ENCODE measurements around the gene S100A11.
A peak's percentile ranks its signal among the peaks of the same experiment; 100 is the strongest.

Gene S100A11

GRCh38 chr1:152000964-152001630 is 35.7 kb downstream of the S100A11 start:
- DNase-seq, result no peak

GRCh38 chr1:151998611-151999362 is 38.0 kb downstream of the S100A11 start:
- DNase-seq, result no peak

GRCh38 chr1:151997284-151997570 is 39.6 kb downstream of the S100A11 start:
- no peak for DNase-seq

- DNase-seq, result no peak
Observed at GRCh38 chr1:151995774-151996173, 41.0 kb downstream of the S100A11 start.

- DNase-seq, result no peak
Observed at GRCh38 chr1:151994956-151995355, 41.8 kb downstream of the S100A11 start.

GRCh38 chr1:151993734-151994496 is 42.9 kb downstream of the S100A11 start, which contains the start of gene S100A10:
Gene S100A10, minus strand, starts transcription at chr1:151993859. Its CDS starts 7,629 bp downstream, at chr1:151986230.
- DNase-seq, result peak; percentile 54

GRCh38 chr1:151993084-151993733 is 43.6 kb downstream of the S100A11 start:
- DNase-seq, result peak; percentile 21

GRCh38 chr1:151992303-151993083 is 44.3 kb downstream of the S100A11 start:
- peak; percentile 47 for DNase-seq

- DNase-seq, result no peak
Observed at GRCh38 chr1:151991663-151992302, 45.0 kb downstream of the S100A11 start.

GRCh38 chr1:151990856-151991198 is 46.0 kb downstream of the S100A11 start:
- DNase-seq, result no peak

- no peak for DNase-seq
Observed at GRCh38 chr1:151990058-151990855, 46.5 kb downstream of the S100A11 start.

- no peak for DNase-seq
Observed at GRCh38 chr1:151989211-151989862, 47.5 kb downstream of the S100A11 start.

- DNase-seq, result no peak
Observed at GRCh38 chr1:151988405-151988923, 48.3 kb downstream of the S100A11 start.

GRCh38 chr1:151986501-151987190 is 50.2 kb downstream of the S100A11 start:
- DNase-seq, result no peak

GRCh38 chr1:151985768-151986167 is 51.0 kb downstream of the S100A11 start:
- no peak for DNase-seq

GRCh38 chr1:151985270-151985669 is 51.5 kb downstream of the S100A11 start:
- DNase-seq, result no peak

GRCh38 chr1:151984313-151984956 is 52.4 kb downstream of the S100A11 start:
- no peak for DNase-seq

Measured in RPMI8226 (cell line).